Activated CD4-positive, alpha-beta T cell treated with anti-CD3 and anti-CD28 coated beads, Interleukin-2, amount 50 U/mL, for 4 hours (primary cell): ENCODE data around the gene RNMT.

Source experiments
- DNase-seq, 2 experiments: peaks; one replicate each; pipeline ENCODE4 v3.0.0-alpha.2; 2020

RNMT gene

GRCh38 chr18:13813271-13813849 is 86.9 kb downstream of the RNMT start:
- DNase-seq = peak; percentile 48 to 55
